ENCODE measurements around the gene ZNF792. TPM values are rescaled to one million over a fixed set of nuclear protein-coding genes. Genes with fewer than 3 reads are reported as not detected.
"Not testable (repeated sequence)": the region's sequence is repeated elsewhere in the genome, so short reads cannot be mapped to it uniquely, and the experiment has no call there.

The ZNF792 gene
- polyA plus RNA-seq, 1 donor from 2014 or later: 3.7 TPM

DNA sequence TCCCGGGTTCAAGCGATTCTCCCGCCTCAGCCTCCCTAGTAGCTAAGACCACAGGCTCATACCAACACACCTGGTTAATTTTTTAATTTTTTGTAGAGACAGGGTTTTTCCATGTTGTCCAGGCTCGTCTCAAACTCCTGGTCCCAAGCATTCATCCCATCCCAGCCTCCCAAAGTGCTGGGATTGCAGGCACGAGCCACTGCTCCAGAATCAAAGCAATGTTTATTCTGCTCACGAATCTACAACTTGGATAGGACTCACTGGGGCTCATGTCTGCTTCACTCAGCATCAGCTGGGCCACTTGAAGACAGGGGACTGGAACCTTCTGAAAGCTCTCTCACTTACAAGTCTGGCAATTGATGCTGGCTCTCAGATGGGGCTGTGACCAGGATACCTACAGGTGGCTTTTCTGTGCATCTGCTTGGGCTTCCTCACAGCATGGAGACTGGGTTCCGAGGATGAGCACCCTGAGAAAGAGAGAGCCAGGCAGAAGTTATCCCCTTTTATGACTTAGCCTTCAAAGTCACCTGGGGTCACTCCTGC is 8.2 kb upstream of the ZNF792 start:
- H3F3A ChIP-seq (ENCODE audit: insufficient read depth, low read length, poor library complexity, severe bottlenecking): no peaks in the 10 kb centered on the region
- H3K9me2 ChIP-seq (ENCODE audit: insufficient read depth, low read length): no peaks in the 10 kb centered on the region
- no peak overlapping the region for H3K4me2 ChIP-seq (ENCODE audit: low read length)
- no peaks in the 10 kb centered on the region for H3K36me3 ChIP-seq (ENCODE audit: insufficient read depth, low read length)
- H3K27ac ChIP-seq (ENCODE audit: low read length): no peak overlapping the region
- H3K4me3 ChIP-seq (ENCODE audit: low read length): no peak overlapping the region
- H2AFZ ChIP-seq (ENCODE audit: low read depth, low read length): no peak overlapping the region
- no peaks in the 10 kb centered on the region for H3K27me3 ChIP-seq (ENCODE audit: insufficient read depth, low read depth, low read length)
- H3K9me3 ChIP-seq (ENCODE audit: low read length): no peaks in the 10 kb centered on the region
- TF ChIP-seq, protein P1, sequence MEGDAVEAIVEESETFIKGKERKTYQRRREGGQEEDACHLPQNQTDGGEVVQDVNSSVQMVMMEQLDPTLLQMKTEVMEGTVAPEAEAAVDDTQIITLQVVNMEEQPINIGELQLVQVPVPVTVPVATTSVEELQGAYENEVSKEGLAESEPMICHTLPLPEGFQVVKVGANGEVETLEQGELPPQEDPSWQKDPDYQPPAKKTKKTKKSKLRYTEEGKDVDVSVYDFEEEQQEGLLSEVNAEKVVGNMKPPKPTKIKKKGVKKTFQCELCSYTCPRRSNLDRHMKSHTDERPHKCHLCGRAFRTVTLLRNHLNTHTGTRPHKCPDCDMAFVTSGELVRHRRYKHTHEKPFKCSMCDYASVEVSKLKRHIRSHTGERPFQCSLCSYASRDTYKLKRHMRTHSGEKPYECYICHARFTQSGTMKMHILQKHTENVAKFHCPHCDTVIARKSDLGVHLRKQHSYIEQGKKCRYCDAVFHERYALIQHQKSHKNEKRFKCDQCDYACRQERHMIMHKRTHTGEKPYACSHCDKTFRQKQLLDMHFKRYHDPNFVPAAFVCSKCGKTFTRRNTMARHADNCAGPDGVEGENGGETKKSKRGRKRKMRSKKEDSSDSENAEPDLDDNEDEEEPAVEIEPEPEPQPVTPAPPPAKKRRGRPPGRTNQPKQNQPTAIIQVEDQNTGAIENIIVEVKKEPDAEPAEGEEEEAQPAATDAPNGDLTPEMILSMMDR (IDR thresholded peaks at IDR 0.05; ENCODE audit: poor library complexity, severe bottlenecking): no peak
- TF ChIP-seq MXI1 (conservative IDR thresholded peaks at IDR 0.05; ENCODE audit: poor library complexity, severe bottlenecking) (no peak), RAD21 (conservative IDR thresholded peaks at IDR 0.05) (no peak), POLR2AphosphoS5 (IDR thresholded peaks at IDR 0.05) (no peak), SMC3 (conservative IDR thresholded peaks at IDR 0.05; ENCODE audit: poor library complexity) (no peak), TAF1 (IDR thresholded peaks at IDR 0.05; ENCODE audit: low read depth) (no peak), EZH2 (IDR thresholded peaks at IDR 0.05; ENCODE audit: borderline replicate concordance, insufficient read depth, low read length, poor library complexity, severe bottlenecking) (no peak), EP300 (conservative IDR thresholded peaks at IDR 0.05; ENCODE audit: poor library complexity, severe bottlenecking) (no peak)
- H4K20me1 ChIP-seq (ENCODE audit: insufficient read depth): no peaks in the 10 kb centered on the region
- no peaks in the 10 kb centered on the region for H3K79me2 ChIP-seq (replicated peaks; ENCODE audit: insufficient read depth, low read length)
- H3K9ac ChIP-seq (ENCODE audit: low read length): no peak overlapping the region

DNA sequence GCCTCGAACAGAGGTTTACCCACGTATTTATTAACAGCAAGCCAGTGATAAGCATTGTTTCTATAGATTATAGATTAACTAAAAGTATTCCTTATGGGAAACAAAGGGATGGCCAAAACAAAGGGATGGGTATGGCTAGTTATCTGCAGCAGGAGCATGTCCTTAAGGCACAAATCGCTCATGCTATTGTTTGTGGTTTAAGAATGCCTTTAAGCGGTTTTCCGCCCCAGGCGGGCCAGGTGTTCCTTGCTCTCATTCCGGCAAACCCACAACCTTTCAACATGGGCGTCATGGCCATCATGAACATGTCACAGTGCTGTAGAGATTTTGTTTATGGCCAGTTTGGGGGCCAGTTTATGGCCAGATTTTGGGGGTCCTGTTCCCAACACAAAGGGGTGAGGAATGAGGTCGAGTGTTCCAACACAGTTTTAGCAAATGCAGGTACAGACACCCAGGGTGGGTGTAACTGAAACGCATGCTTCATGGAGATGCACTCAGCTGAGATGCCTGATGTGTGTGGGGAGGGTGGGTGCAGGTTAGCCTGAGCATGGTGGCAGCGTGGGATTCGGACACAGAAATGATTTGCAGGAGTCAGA is 6.3 kb upstream of the ZNF792 start:
- not testable (repeated sequence) for H3K9me3 ChIP-seq (ENCODE audit: low read length); H3F3A ChIP-seq (ENCODE audit: insufficient read depth, low read length, poor library complexity, severe bottlenecking); H3K9me2 ChIP-seq (ENCODE audit: insufficient read depth, low read length); H3K27me3 ChIP-seq (ENCODE audit: insufficient read depth, low read depth, low read length); H3K36me3 ChIP-seq (ENCODE audit: insufficient read depth, low read length); H3K9ac ChIP-seq (ENCODE audit: low read length); H3K4me2 ChIP-seq (ENCODE audit: low read length); H2AFZ ChIP-seq (ENCODE audit: low read depth, low read length); H3K27ac ChIP-seq (ENCODE audit: low read length); H3K79me2 ChIP-seq (replicated peaks; ENCODE audit: insufficient read depth, low read length); H3K4me3 ChIP-seq (ENCODE audit: low read length); H4K20me1 ChIP-seq (ENCODE audit: insufficient read depth)

DNA sequence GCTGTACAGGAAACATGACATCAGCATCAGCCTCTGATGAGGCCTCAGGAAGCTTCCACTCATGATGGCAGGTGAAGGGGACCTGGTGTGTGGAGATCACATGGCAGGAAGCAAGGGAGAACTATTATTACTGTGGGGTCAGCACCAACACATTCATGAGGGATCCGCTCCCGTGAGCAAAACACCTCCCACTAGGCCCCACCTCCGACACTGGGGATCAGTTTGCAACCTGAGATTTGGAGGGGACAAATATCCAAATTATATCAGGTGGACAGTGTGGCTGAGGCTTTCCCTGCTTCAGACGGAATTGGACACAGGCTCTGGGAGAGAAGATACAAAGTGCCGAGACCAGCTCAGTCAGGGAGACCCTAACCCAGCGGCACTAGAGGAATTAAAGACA is 5.7 kb upstream of the ZNF792 start:
- no peaks in the 10 kb centered on the region for H3F3A ChIP-seq (ENCODE audit: insufficient read depth, low read length, poor library complexity, severe bottlenecking)

More for the DNA sequence above, 5.7 kb upstream of the ZNF792 start:
- Histone ChIP-seq H2AFZ (ENCODE audit: low read depth, low read length) (no peak overlapping the region), H3K4me2 (ENCODE audit: low read length) (no peak overlapping the region), H3K9ac (ENCODE audit: low read length) (no peak overlapping the region), H3K9me3 (ENCODE audit: low read length) (no peaks in the 10 kb centered on the region), H3K27ac (ENCODE audit: low read length) (no peak overlapping the region), H3K27me3 (ENCODE audit: insufficient read depth, low read depth, low read length) (no peaks in the 10 kb centered on the region), H3K4me3 (ENCODE audit: low read length) (no peak overlapping the region), H3K79me2 (replicated peaks; ENCODE audit: insufficient read depth, low read length) (no peaks in the 10 kb centered on the region), H4K20me1 (ENCODE audit: insufficient read depth) (no peaks in the 10 kb centered on the region), H3K36me3 (ENCODE audit: insufficient read depth, low read length) (no peaks in the 10 kb centered on the region), H3K9me2 (ENCODE audit: insufficient read depth, low read length) (no peaks in the 10 kb centered on the region)
- TF ChIP-seq, protein P2, sequence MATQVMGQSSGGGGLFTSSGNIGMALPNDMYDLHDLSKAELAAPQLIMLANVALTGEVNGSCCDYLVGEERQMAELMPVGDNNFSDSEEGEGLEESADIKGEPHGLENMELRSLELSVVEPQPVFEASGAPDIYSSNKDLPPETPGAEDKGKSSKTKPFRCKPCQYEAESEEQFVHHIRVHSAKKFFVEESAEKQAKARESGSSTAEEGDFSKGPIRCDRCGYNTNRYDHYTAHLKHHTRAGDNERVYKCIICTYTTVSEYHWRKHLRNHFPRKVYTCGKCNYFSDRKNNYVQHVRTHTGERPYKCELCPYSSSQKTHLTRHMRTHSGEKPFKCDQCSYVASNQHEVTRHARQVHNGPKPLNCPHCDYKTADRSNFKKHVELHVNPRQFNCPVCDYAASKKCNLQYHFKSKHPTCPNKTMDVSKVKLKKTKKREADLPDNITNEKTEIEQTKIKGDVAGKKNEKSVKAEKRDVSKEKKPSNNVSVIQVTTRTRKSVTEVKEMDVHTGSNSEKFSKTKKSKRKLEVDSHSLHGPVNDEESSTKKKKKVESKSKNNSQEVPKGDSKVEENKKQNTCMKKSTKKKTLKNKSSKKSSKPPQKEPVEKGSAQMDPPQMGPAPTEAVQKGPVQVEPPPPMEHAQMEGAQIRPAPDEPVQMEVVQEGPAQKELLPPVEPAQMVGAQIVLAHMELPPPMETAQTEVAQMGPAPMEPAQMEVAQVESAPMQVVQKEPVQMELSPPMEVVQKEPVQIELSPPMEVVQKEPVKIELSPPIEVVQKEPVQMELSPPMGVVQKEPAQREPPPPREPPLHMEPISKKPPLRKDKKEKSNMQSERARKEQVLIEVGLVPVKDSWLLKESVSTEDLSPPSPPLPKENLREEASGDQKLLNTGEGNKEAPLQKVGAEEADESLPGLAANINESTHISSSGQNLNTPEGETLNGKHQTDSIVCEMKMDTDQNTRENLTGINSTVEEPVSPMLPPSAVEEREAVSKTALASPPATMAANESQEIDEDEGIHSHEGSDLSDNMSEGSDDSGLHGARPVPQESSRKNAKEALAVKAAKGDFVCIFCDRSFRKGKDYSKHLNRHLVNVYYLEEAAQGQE (IDR thresholded peaks at IDR 0.05; ENCODE audit: borderline replicate concordance): no peak
- TF ChIP-seq, protein P1 (IDR thresholded peaks at IDR 0.05; ENCODE audit: poor library complexity, severe bottlenecking): no peak
- TF ChIP-seq MXI1 (conservative IDR thresholded peaks at IDR 0.05; ENCODE audit: poor library complexity, severe bottlenecking) (no peak), SMC3 (conservative IDR thresholded peaks at IDR 0.05; ENCODE audit: poor library complexity) (no peak), EP300 (conservative IDR thresholded peaks at IDR 0.05; ENCODE audit: poor library complexity, severe bottlenecking) (no peak), TAF1 (IDR thresholded peaks at IDR 0.05; ENCODE audit: low read depth) (no peak), RAD21 (conservative IDR thresholded peaks at IDR 0.05) (no peak), POLR2AphosphoS5 (IDR thresholded peaks at IDR 0.05) (no peak), EZH2 (IDR thresholded peaks at IDR 0.05; ENCODE audit: borderline replicate concordance, insufficient read depth, low read length, poor library complexity, severe bottlenecking) (no peak)

All from neural cell (in vitro differentiated cells).